ENCODE data around the gene NRCAM. TPM values are rescaled to one million over a fixed set of nuclear protein-coding genes. Genes with fewer than 3 reads are reported as not detected.

NRCAM gene
- total and polyA plus RNA-seq, 2 of the 13 experiments (the other 11 are each of a cell fraction or from before 2014, with no cell fraction given): 0.31 to 0.33 TPM

DNA sequence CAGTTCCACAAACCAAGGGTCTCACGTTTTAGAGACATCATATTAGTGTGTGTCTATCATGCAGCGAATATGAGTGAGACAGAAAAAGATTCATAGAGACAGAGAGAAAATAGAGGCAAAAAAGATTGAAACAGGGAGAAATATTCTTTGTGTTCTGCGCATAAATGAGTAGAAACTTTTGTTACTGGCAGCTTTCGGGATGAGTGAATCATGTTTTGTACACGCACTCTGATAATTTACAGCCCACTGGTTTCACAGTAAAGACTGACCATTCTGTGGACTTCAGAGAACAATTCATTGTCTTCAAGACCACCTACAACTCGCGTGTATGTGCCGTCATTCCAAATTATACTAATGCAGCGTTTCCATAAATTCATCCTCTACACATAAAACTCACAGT, 60.2 kb downstream of the NRCAM start:
- no peak overlapping the region for H3K4me2 ChIP-seq (ENCODE audit: low read depth, low read length)
- intact Hi-C loops (cut with micrococcal nuclease; ENCODE audit: unreplicated experiment): no loop called here
- H3K4me1 ChIP-seq (ENCODE audit: insufficient read depth, low read length): no peaks in the 10 kb centered on the region
- WGBS (ENCODE audit: low lambda C conversion rate): 51% methylated on average over 9 of the region's 9 CpGs
- no peak overlapping the region for H3K9ac ChIP-seq (ENCODE audit: insufficient read depth, low read depth, low read length)
- ATAC-seq (no peak), FAIRE-seq (no peak), DNase-seq (ENCODE audit: low spot score) (no peak)
- no TSS peak for BruUV-seq (replicated peaks)
- H4K20me1 ChIP-seq (ENCODE audit: insufficient read depth, low read length): no peaks in the 10 kb centered on the region
- no peaks in the 10 kb centered on the region for H3K79me2 ChIP-seq (ENCODE audit: insufficient read depth, low read length)
- H3K27me3 ChIP-seq (ENCODE audit: control insufficient read depth in 1 of 2, insufficient read depth in 2 of 2, low read length in 2 of 2): no peaks in the 10 kb centered on the region; a peak in 1 of 5 replicates
- POLR2A ChIA-PET: no interaction called here
- CTCF ChIA-PET (ENCODE audit: low intra/inter-chr PET ratio, low total read pairs): no interaction called here
- no peak overlapping the region for H2AFZ ChIP-seq (ENCODE audit: low read length)
- no peaks in the 10 kb centered on the region for H3K9me3 ChIP-seq (ENCODE audit: low read length)
- no peaks in the 10 kb centered on the region for H3K36me3 ChIP-seq (replicated peaks in 1 of 2; ENCODE audit: control insufficient read depth in 1 of 2, insufficient read depth in 2 of 2, low read length in 2 of 2)
- TF ChIP-seq, protein P1, sequence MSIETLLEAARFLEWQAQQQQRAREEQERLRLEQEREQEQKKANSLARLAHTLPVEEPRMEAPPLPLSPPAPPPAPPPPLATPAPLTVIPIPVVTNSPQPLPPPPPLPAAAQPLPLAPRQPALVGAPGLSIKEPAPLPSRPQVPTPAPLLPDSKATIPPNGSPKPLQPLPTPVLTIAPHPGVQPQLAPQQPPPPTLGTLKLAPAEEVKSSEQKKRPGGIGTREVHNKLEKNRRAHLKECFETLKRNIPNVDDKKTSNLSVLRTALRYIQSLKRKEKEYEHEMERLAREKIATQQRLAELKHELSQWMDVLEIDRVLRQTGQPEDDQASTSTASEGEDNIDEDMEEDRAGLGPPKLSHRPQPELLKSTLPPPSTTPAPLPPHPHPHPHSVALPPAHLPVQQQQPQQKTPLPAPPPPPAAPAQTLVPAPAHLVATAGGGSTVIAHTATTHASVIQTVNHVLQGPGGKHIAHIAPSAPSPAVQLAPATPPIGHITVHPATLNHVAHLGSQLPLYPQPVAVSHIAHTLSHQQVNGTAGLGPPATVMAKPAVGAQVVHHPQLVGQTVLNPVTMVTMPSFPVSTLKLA (IDR thresholded peaks at IDR 0.05): no peak
- TF ChIP-seq SMARCE1 (IDR thresholded peaks at IDR 0.05; ENCODE audit: borderline replicate concordance): no peak
- no peak for TF ChIP-seq ZNF761 (CRISPR knock-in tag; conservative IDR thresholded peaks at IDR 0.05)
- TF ChIP-seq ZMYM3 (CRISPR knock-in tag; IDR thresholded peaks at IDR 0.05): no peak
- no peak for TF ChIP-seq SMAD3 (CRISPR knock-in tag; IDR thresholded peaks at IDR 0.05)
- no peak for TF ChIP-seq MATR3 (CRISPR knock-in tag; IDR thresholded peaks at IDR 0.05)
- no peak for TF ChIP-seq POLR2G (IDR thresholded peaks at IDR 0.05; ENCODE audit: low read depth, low read length)
- TF ChIP-seq ZNF839 (CRISPR knock-in tag; IDR thresholded peaks at IDR 0.05; ENCODE audit: borderline replicate concordance): no peak
- no peak for TF ChIP-seq NONO (IDR thresholded peaks at IDR 0.05)
- TF ChIP-seq NONO (CRISPR knock-in tag; conservative IDR thresholded peaks at IDR 0.05): no peak
- TF ChIP-seq HCFC1 (IDR thresholded peaks at IDR 0.05; ENCODE audit: low read depth, low read length): no peak
- no peak overlapping the region for H3K4me3 ChIP-seq (replicated peaks in 1 of 3; ENCODE audit: insufficient read depth in 1 of 3, low read depth in 2 of 3, low read length in 3 of 3)
- in situ Hi-C loops (cut with HindIII; ENCODE audit: extremely low pct_ligation_motif_present, low pct_unique_long_range_greater_than_20kb): no loop called here
- H3K27ac ChIP-seq (ENCODE audit: extremely low read length, insufficient read depth, low read length): no peak overlapping the region

All from HepG2 (cell line).